ENCODE measurements around the gene PRSS16.
"Not testable (repeated sequence)": the region's sequence is repeated elsewhere in the genome, so short reads cannot be mapped to it uniquely, and the experiment has no call there.

PRSS16 gene, protein sequence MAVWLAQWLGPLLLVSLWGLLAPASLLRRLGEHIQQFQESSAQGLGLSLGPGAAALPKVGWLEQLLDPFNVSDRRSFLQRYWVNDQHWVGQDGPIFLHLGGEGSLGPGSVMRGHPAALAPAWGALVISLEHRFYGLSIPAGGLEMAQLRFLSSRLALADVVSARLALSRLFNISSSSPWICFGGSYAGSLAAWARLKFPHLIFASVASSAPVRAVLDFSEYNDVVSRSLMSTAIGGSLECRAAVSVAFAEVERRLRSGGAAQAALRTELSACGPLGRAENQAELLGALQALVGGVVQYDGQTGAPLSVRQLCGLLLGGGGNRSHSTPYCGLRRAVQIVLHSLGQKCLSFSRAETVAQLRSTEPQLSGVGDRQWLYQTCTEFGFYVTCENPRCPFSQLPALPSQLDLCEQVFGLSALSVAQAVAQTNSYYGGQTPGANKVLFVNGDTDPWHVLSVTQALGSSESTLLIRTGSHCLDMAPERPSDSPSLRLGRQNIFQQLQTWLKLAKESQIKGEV

DNA sequence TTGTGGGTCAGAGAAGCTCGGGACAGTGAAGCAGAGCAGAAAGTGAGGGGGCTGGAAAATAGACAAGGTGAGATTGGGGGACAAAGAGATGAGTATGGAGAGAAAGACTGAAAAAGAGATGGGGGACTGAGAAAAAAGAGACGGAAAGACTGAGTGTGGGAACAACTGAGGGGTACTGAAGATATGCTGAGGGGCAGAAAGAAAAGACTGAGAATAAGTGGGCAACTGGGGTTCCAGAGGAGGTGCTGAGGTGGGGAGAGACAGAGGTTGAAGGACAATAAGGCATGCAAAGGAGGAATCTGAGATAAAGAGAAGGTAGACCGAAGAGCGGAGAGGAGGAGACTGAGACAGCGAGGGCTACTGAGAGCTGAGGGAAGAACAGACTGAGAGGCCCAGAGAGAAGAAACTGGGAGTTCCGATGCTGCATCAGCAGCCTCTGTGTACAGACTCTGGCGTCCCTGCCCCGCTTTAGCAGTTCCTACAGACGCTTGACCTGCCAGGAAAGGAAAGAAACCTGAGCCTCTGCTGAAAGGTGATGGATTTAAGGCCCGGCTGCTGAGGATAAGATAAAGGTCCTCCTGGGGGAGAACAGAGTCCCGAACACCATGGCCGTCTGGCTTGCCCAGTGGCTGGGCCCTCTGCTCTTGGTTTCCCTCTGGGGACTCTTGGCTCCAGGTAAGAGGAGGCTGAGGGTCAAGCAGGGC, at the start of gene PRSS16:
TSS of gene PRSS16 (plus strand) at position 569 of the 704 bp plus-strand sequence. CDS start at position 606, 37 bp downstream.
- DNase-seq (ENCODE audit: low read depth), result no peak

DNA sequence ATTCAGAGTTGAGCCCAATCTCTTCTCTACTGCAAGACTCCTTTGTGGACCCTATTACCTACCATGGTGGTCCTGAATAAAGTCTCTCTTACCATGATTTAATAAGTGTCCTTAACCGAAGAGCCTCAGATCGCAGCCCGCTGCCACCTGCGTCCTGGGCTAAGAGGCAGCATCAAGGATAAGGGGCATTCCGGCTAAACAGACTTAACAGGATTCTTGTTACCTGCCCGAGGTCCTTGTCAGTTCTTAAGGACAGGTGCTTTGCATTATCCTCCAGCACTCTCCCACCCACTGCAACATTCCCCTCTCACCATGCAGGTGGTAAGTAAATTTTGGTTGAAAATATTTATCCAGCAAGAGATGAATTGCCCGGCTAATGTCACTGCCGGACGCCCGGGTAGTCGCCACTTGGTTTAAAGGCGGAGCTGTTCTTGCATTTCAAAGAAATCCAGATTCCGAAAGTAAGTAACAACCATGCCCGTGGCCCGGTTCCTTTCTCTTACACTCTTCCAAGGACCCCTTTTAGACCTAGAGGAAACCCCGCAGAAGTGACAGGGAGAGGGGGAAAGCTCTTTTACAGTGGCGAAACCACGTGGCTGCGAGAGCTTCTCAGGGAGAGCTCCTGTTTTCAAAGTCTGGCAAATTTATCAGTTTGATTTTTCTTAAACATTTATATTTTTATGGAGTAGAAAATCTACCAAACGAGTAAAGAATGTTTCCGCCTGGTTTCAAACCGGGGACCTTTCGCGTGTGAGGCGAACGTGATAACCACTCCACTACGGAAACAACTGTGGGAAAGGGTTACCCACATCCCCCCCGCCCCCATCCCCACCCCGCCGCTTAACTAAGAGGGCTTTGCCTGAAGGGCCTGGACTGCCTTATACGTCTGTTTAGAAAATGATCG, 41.9 kb upstream of the PRSS16 start:
- DNase-seq (ENCODE audit: low read depth), result no peak

DNA sequence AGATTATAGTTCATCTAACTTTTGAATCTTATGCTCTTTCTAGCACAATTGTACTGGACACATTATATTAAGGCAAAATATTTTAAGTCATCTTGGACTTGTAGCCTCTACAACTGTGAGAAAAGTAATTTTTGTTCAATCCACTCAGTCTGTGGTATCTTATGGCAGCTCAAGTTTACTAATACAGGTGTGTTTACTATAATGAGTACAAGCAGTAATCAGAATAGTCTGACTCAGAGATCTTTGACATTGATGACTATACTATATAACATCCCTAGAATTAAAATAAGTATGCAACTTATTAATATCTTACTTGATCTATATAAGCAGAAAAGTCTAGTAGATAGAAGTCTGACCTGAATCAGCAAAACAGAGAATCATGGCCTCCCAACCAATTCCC, 40.7 kb upstream of the PRSS16 start:
- DNase-seq (ENCODE audit: low read depth), result no peak

DNA sequence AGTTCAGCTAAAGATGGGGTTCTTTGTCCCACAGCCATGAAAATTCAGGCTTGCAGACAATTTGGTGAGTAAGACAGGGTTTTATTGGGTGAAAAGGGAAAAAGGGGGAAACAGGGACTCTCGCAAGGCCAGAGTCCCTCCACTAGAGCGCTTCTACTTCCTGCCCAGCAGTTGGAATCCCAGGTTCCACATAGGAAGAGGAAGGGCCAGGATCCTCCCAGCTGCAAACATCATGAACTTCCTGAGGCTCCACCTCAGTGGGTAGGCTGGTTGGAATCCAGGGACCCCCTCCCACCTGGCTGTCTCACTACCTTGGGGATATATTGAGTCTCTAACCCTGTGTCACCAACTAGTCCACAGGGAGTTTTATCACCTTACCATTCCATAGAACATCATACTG, 39.5 kb upstream of the PRSS16 start:
- no peak for DNase-seq (ENCODE audit: low read depth)

DNA sequence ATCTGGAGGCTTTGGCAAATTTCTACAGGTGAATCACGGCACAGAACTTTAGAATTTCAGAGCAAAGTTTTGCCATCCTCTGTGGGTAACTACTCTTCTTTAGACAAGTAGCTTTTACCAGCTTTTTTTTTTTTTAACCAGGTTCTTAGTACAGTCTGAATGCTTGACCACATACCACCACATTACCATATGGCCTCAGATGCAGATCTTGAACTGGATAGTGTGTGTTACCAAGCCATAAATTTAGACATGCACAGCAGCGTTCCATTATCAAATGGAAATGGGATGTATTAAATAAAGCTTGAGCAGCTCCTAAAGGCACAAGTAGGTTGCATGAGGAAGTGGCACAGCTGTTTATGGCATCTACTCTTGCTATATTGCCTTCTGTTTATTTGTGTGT, 38.3 kb upstream of the PRSS16 start:
- no peak for DNase-seq (ENCODE audit: low read depth)

DNA sequence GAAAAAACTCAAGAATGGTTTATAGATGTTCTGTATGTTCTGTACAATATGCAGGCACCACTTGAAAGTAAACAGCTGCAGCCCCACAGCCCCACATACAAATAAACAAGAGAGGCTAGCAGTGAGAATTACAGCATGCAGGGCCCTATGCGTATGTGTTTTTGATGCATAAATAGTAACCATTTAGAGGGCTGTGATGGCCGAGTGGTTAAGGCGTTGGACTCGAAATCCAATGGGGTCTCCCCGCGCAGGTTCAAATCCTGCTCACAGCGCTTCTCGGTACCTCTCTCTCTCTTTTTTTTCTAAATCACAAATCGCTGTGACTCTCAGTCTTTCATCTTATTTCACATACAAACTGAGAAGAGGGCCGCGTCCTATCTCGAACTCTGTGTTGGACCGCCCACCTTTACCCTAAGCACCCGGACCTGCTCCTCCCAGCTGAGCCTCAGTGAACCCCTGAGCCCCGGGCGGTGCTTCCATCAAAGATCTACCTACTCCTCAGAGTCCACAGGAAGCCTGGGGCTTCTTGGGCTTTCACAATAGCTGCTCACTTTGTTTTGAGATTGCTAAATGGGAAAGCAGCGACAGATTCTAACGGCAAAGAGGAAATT, 37.7 kb upstream of the PRSS16 start:
- DNase-seq (ENCODE audit: low read depth), result no peak

DNA sequence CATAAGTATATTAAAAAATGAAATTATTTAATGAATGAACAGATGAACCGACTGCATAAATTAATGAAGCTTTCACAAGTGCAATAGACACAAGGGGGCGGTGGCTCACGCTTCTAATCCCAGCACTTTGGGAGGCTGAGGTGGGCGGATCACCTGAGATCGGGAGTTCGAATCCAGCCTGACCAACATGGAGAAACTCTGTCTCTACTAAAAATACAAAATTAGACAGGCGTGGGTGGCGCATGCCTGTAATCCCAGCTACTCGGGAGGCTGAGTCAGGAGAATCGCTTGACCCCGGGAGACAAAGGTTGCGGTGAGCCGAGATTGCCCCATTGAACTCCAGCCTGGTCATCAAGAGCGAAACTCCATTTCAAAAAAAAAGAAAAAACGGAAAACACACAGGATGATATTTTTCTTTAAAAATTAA, 34.4 kb upstream of the PRSS16 start:
- not testable (repeated sequence) for DNase-seq (ENCODE audit: low read depth)

DNA sequence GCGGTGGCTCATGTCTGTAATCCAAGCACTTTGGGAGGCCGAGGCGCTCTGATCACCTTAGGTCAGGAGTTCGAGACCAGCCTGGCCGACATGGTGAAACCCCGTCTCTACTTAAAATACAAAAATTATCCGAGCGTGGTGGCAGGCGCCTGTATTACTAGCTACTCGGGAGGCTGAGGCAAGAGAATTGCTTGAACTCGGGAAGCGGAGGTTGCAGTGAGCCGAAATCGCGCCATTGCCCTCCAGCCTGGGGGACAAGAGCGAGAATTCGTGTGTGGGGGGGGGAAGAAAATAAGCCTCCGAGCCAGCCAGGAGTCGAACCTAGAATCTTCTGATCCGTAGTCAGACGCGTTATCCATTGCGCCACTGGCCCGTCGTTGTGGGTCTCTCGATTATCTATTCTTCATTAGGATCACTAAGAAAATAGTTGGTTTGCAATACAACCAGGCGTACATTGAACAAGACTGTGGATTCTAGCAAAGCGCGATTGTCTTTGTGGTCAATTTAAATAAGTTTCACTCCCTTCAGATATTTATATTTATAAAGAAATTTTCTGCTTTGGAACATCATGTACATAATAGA, 33.9 kb upstream of the PRSS16 start:
- DNase-seq (ENCODE audit: low read depth), result no peak

DNA sequence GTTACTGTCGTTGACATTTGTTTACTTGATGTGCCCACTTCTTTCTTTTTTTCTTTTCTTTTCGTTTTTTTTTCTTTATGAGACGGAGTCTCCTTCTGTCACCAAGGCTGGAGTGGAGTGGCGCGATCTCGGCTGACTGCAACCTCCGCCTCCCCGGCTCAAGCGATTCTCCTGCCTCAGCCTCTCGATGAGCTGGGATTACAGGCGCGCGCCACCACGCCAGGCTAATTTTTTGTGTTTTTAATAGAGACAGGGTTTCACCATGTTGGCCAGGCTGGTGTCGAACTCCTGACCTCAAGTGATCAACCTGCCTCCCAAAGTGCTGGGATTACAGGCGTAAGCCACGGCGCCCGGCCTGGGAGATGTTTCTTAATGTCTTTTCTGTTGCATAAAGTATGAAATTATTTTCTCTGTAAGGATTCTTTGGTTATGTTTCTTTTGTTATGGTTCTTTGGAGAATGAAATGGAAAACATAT, 33.3 kb upstream of the PRSS16 start:
- DNase-seq (ENCODE audit: low read depth), result no peak

DNA sequence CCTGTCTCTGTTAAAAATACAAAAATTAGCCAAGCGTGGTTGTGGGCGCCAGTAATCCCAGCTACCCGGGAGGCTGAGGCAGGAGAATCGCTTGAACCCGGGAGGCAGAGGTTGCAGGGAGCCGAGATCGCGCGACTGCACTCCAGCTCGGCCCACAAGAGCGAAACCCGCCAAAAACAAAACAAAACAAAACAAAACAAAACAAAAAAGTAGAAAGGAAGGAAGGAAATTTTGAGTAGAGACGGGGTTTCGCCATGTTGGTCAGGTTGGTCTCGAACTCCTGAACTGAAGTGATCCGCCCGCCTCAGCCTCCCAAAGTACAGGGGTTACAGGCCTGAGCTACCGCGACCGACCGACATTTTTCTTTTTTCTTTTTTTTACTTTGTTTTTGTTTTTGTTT, 30.6 kb upstream of the PRSS16 start:
- DNase-seq (ENCODE audit: low read depth), result no peak

DNA sequence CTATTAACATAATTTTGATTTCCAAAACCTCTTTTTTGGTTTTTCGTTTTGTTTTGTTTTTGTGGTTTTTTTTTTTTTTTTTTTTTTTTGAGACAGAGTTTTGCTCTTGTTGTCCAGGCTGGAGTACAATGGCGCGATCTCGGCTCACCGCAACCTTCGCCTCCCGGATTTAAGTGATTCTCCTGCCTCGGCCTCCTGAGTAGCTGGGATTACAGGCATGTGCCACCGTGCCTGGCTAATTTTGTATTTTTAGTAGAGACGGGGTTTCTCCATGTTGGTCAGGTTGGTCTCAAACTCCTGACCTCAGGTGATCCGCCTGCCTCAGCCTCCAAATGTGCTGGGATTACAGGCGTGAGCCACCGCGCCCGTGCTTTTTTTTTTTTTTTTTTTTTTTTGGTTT, 24.5 kb upstream of the PRSS16 start:
- DNase-seq (ENCODE audit: low read depth), result not testable (repeated sequence)

DNA sequence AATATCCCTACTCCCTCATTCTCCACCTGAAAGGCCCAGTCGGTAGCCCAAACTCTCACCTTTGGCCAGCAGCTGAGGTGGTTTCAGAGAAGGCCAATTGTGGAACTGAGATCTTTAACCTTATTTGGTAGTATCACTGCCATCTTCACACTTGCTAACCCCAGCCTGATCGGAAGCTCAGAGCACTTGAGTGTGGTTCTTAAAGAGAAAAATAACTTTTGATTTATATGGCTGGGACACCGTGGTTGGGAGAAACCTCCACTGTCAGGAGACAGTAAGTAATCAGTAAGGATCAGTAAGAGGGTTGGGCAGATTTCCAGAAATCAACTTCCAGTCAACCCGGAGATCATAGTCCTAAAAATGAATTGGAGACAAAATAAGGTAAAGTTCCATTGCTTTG, 22.8 kb upstream of the PRSS16 start:
- DNase-seq (ENCODE audit: low read depth), result no peak

DNA sequence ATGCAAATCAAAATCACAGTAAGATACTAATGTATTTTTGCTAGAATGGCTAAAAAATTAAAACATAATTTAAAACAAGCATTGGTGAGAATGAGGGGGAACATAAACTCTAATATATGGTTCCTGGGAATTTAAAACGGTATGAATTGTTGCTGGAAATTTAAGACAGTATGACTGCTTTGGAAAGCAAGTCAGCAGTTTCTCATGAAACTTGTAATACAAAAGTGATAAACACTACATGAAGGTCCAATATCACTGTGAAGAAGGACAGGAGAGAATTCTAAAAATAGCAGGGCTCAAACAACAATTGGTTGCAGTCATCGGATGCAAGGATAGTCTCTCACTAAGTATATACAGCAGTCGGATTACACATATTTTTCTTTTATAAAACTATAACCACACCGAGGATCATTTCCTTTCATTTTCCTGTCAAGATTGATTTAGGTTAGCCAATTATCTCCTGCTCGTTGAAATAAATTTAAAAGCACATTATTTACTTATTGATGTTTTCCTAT, 18.5 kb upstream of the PRSS16 start:
- DNase-seq (ENCODE audit: low read depth), result no peak

DNA sequence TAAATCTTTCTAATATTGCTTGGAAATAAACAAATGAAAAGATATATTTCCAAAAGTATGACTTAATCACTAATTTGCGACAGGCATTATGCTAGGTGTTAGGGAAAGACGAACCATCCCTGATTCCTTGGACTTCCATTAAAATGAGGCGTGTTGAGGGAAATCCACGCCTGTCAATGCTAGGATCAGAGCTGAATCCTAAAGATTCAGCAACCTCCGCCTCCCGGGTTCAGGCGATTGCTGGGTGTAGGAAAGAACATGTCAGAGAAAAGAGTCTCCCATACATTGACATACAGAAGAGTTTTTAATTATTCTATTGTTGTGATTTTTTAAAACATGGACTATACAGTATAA, 16.8 kb upstream of the PRSS16 start:
- DNase-seq (ENCODE audit: low read depth), result no peak

DNA sequence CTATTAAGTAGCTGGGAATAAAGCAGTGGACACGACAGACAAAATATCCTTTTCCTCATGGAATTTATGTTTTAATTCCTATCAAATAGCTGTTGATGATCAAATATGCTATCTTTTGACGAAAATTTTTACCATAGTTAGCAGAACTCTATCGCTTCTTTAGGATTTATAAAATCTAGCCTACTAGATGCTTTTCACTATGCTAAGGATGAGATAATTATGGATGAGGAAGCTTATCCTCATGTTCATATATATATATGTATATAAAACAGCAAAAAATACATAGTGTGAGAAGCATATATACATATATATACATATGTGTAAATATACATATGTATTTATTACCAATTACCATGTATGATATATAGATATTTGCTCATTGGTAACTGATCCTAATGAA, 12.9 kb upstream of the PRSS16 start:
- DNase-seq (ENCODE audit: low read depth), result no peak

DNA sequence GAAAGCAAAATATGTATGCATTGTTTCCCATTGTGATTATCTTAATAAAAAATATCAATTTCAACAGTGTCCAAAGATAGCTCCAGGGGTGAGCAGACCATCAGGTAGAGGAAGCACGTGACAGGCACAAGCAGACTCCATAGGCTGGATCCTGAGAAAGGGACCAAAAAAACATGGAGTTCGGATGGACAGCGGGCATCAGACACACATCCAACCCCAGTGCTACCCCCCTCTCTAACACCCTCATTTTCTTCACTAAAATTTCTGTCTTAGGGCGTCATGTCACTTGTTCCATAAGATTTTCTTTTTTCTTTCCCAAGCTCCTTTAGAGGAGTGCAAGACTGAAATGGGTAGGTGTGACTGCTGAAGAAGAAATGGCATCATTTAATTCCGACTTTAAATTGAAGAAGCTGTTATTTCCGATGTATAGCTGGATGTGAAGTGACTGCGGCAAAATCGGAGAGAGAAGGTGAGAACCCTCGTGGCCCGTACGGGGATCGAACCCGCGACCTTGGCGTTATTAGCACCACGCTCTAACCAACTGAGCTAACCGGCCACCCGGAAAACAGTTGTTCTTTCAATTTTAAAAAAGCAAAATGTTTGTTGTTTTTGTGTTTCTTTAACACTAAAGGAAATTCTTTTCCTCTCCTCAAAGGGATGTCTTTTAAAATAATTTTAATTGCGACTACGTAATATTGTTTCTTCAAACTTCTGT, 10.3 kb upstream of the PRSS16 start:
- DNase-seq (ENCODE audit: low read depth), result no peak

DNA sequence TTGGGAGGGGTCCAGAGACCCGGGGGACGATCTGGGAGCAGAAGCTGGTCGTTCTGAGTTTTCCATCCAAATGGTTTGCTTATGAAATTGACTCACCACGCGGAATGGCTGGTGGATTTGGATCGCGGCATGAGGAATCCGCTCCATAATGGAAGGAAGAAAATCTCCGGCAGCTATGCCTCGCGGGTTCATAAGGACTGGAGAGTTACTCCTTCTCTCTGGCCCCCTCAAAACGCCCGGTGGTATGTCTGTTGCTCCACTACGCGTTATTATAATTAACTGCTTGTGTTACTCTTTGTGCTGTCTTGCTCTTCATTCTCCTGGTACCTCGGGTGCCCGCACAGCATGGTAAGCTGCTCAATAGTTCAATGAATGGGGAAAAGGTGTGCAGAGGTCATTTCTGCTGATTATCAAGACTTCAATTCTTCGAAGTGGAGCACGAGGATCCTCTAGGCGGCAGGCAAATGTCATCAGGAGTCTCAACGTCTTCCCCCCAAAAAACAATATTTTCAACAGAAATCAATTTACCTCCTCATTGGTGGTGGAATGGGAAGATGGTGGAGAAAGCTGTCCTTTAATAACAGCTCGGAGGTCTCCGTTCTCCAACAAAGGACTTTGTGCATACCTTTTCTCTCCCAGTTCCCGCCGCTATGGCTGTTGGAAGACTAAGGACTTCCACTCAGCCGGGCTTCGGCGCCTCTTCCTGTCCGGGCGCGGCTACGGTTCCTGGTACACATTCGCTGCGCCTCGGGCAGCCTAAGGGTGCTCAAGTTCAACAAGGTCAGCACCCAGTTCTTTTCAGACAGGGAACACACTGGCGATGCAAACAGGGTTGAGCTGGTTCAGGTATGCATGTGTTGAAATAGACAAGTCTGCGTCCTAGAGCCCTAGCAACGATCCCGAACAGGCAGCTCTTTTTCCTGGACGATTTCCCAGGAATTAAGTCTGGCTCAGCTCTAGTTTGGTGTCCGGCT, 9.2 kb upstream of the PRSS16 start:
- no peak for DNase-seq (ENCODE audit: low read depth)

DNA sequence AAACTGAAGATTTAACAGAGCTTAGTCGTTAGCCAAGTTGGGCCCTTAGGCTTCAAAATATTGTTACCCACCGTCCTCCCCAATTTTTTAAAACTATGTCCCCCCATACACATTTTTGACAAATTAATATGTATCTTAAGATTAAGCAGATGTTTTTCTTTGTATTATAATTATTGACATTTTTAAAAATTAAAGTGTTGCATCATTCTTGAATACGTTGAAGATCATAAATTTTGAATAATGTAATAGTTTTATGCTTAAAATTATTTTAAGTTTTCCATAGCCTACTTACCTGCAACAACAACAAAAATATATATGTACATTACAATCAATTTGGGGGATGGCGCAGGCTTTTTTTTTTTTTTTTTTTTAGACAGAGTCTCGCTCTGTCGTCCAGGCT, 8.2 kb upstream of the PRSS16 start:
- no peak for DNase-seq (ENCODE audit: low read depth)

DNA sequence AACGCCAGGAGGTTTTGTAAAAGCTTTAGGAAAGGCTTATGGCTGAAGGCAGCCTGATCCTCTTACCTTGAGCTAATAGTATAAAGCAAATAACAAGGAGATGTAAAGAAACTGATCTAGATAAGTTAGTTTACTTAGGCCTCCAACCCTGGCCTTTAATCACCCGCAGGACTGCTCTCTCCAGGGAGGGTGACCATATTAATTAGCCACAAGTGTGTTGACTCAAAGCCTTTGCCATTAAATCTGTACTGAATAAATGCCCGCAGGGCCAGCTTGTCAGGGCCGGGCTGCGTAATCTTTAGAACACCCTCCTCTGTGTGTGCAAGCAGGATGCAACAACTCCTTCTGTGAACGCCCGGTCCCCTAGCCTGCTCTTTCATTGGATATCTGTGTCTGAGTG, 6.1 kb upstream of the PRSS16 start:
- no peak for DNase-seq (ENCODE audit: low read depth)
